HEK293 (cell line): ENCODE results near the gene KIAA0232.

Experiments used
- CTCF ChIP-seq: fragments of 450-650 bp; formaldehyde crosslinking; IDR thresholded peaks from 2 replicates; pipeline ENCODE4 v1.5.1; 2016; ENCODE audit warnings: missing biosample characterization, missing genetic modification characterization
- GLI2 ChIP-seq: fragments of 450-650 bp; formaldehyde crosslinking; IDR thresholded peaks from 2 replicates; pipeline ENCODE4; 2017; ENCODE audit warnings: missing biosample characterization, missing genetic modification characterization, low read depth, borderline replicate concordance
- PRDM1 ChIP-seq: fragments of 450-650 bp; formaldehyde crosslinking; IDR thresholded peaks from 2 replicates; pipeline ENCODE4; 2016; ENCODE audit warnings: missing biosample characterization, missing genetic modification characterization
- REST ChIP-seq: fragments of 450-650 bp; formaldehyde crosslinking; IDR thresholded peaks from 2 replicates; pipeline ENCODE4 v1.5.1; 2016; ENCODE audit warnings: missing biosample characterization, missing genetic modification characterization
- WT1 ChIP-seq: fragments of 450-650 bp; formaldehyde crosslinking; IDR thresholded peaks from 2 replicates; pipeline ENCODE4 v1.5.1; 2016; ENCODE audit warnings: missing biosample characterization, missing genetic modification characterization
- ZNF157 ChIP-seq: fragments of 450-650 bp; formaldehyde crosslinking; IDR thresholded peaks from 2 replicates; pipeline ENCODE4 v1.5.1; 2016; ENCODE audit warnings: missing biosample characterization, missing genetic modification characterization
- ZNF223 ChIP-seq: fragments of 450-650 bp; formaldehyde crosslinking; IDR thresholded peaks from 2 replicates; pipeline ENCODE4 v1.5.1; 2016; ENCODE audit warnings: missing biosample characterization, missing genetic modification characterization
- ZNF274 ChIP-seq, 2 experiments: fragments of 200-500 bp in 1 of 2; fragments of 450-650 bp in 1 of 2; sonication (Bioruptor generic) in 1 of 2; formaldehyde crosslinking in 1 of 2; IDR thresholded peaks; 2 replicates each; pipeline versions ENCODE4 v1.5.1 to v1.6.1; 2014 to 2016; ENCODE audit warnings: borderline replicate concordance in 1 of 2, inconsistent platforms in 1 of 2, low read length in 1 of 2, missing biosample characterization in 1 of 2, missing genetic modification characterization in 1 of 2
- ZNF302 ChIP-seq: fragments of 450-650 bp; formaldehyde crosslinking; IDR thresholded peaks from 2 replicates; pipeline ENCODE4 v1.5.1; 2016; ENCODE audit warnings: missing biosample characterization, missing genetic modification characterization, low read depth
- ZNF341 ChIP-seq: fragments of 450-650 bp; formaldehyde crosslinking; IDR thresholded peaks from 2 replicates; pipeline ENCODE4; 2016; ENCODE audit warnings: low read depth, missing biosample characterization, missing genetic modification characterization
- ZNF423 ChIP-seq: fragments of 450-650 bp; formaldehyde crosslinking; IDR thresholded peaks from 2 replicates; pipeline ENCODE4 v1.5.1; 2016; ENCODE audit warnings: missing biosample characterization, missing genetic modification characterization
- ZNF530 ChIP-seq: fragments of 450-650 bp; formaldehyde crosslinking; IDR thresholded peaks from 2 replicates; pipeline ENCODE4 v1.5.1; 2016; ENCODE audit warnings: low read depth, missing biosample characterization, missing genetic modification characterization
- ZNF544 ChIP-seq: fragments of 450-650 bp; formaldehyde crosslinking; IDR thresholded peaks from 2 replicates; pipeline ENCODE4 v1.5.0; 2017; ENCODE audit warnings: missing biosample characterization, missing genetic modification characterization
- ZNF76 ChIP-seq: fragments of 450-650 bp; formaldehyde crosslinking; IDR thresholded peaks from 2 replicates; pipeline ENCODE4; 2016; ENCODE audit warnings: low read depth, missing biosample characterization, missing genetic modification characterization, borderline replicate concordance

DNA sequence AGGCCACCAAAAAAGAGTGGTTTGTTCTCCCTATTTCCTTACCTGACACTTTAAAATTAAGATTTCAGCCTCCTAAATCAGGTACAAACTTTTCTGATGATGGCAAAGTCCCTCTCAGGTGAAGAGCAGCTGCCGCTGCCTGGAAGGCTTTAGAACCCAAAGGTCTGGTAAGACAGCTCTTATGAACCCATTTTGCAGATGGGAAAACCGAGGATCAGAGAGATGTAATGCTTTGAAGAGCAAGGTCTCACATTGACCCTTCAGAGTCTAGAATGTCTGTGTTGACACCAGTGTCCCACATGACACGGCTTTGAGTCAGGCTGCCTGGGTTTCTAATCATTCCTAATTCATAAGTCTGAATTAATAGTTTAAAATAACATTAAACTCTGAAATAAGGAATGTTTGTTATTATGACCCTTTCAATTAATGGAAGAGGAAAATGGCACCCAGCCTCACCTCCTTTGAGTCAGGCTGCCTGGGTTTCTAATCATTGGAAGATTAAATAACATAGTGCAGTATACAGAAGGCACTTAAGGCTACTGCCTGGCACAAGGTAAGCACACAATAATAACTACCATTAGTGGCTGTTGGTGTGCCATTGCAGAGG, 27.9 kb upstream of the KIAA0232 start:
- TF ChIP-seq CTCF (tag by site-specific recombination) (no peak), ZNF341 (no peak), GLI2 (no peak), ZNF274 (IDR thresholded peaks at IDR 0.05; ENCODE audit: low read length) (no peak), ZNF274 (tag by site-specific recombination; IDR thresholded peaks at IDR 0.05; ENCODE audit: borderline replicate concordance) (no peak), WT1 (no peak), ZNF302 (tag by site-specific recombination) (no peak), ZNF223 (no peak), ZNF544 (tag by site-specific recombination) (no peak), ZNF157 (tag by site-specific recombination) (no peak), ZNF76 (tag by site-specific recombination) (no peak), ZNF530 (tag by site-specific recombination) (no peak), ZNF423 (tag by site-specific recombination) (no peak), PRDM1 (tag by site-specific recombination) (no peak), REST (tag by site-specific recombination) (no peak)
